Effector CD4-positive, alpha-beta T cell (primary cell): ENCODE results near the gene ITIH5.

Experiments used
- DNase-seq: peaks from one replicate; pipeline ENCODE4 v3.0.0-alpha.2; 2020

ITIH5 gene

DNA sequence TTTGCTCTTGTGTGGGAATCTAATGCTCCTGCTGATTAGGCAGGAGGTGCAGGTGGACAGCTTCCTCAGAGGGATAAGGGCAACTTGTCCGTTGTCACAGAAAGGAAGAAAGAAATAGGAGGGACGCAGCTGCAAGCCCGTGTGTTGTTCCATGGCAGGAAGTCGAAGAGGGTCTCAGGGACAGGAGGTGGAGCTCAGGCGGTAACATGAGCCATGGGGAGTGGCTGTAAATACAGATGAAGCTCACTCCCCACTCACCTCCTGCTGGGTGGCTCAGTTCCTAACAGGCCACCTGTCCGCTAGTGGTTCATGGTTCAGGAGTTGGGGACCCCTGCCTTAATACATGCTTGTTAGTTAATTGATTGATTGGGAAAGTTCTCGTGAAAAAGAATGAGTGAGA lies 154.3 kb downstream of the ITIH5 start:
- no peak for DNase-seq

DNA sequence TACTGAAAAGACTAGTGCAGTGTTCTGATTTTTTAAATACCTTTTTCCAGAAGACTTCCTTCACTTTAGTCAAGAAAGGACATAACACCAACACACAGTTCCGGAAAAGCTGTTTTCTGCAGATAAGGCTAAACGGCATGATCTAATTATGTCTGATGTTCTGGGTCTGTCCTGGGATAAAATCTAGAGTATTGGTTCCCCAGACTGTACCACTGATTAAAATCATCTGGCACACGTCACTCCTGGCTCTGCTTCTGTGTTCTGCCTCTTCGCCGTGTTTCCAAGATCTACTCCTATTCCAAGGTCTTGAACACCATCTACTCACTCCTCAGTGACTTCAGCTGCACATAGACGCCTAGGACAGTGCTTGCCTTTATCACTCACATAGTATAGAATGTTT lies 155.2 kb downstream of the ITIH5 start:
- no peak for DNase-seq
